Measurements from ENCODE around the gene PDE3A. TPM values are rescaled to one million over a fixed set of nuclear protein-coding genes. Genes with fewer than 3 reads are reported as not detected.

Gene PDE3A
- total RNA-seq, 2 experiments from 2014 or later = not detected

DNA sequence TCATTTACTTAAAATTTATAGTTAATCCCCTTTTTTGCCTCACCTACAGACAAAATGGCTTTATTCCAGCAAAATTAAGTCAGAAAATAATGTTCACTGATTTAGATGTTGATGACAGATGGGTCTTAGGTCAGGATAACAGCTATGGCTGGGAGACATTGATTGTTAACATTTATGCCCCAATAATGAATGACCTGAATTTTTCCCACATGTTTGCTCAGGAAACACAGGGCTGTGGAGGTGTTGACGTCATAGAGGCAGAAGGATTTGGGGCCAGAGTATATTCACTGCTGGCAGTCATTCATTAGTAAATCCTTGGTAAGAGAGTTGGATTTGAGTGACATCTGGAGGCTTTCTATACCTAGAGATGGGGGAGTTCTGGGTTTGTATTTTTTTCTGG, 121.3 kb downstream of the PDE3A start:
- H3K9me3 Mint-ChIP-seq (ENCODE audit: low read depth) = no peaks in the 10 kb centered on the region
- H3K4me1 Mint-ChIP-seq = peaks cover 5% of the 10 kb centered on the region
- no peaks in the 10 kb centered on the region for H3K27me3 Mint-ChIP-seq
- ATAC-seq (no peak), DNase-seq (no peak)
- CTCF ChIA-PET = no interaction called here
- intact Hi-C loops (cut with DNase I, micrococcal nuclease) = no loop called here
- no peak overlapping the region for H3K27ac Mint-ChIP-seq
- no peak overlapping the region for H3K4me3 Mint-ChIP-seq
- H3K36me3 Mint-ChIP-seq (ENCODE audit: low read depth) = no peaks in the 10 kb centered on the region
- POLR2A ChIA-PET = no interaction called here

DNA sequence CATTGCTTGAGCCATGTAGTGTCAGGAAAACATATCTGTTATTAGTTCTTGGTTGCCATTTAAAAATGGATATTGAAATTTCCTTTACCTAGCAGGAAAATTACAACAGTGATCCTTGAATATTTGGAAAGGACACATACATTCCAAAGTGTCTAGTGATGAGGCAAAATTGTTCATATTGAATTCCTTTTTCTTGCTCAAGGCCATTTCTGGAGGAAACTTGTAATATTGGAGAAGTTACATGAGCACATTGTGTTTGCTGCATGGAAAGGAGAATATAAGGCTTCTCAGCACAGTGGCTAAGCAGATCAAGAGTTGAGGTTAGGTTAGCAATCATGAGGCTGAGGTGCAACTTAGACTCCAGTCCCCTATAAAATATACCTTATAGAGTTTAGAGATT, 121.9 kb downstream of the PDE3A start:
- CTCF ChIA-PET = no interaction called here
- Mint-ChIP-seq H3K4me1 (peaks cover 5% of the 10 kb centered on the region), H3K27ac (no peak overlapping the region), H3K4me3 (no peak overlapping the region), H3K36me3 (ENCODE audit: low read depth) (no peaks in the 10 kb centered on the region), H3K9me3 (ENCODE audit: low read depth) (no peaks in the 10 kb centered on the region), H3K27me3 (no peaks in the 10 kb centered on the region)
- no peak for ATAC-seq
- intact Hi-C loops (cut with DNase I, micrococcal nuclease) = no loop called here
- POLR2A ChIA-PET = no interaction called here
- DNase-seq = no peak

DNA sequence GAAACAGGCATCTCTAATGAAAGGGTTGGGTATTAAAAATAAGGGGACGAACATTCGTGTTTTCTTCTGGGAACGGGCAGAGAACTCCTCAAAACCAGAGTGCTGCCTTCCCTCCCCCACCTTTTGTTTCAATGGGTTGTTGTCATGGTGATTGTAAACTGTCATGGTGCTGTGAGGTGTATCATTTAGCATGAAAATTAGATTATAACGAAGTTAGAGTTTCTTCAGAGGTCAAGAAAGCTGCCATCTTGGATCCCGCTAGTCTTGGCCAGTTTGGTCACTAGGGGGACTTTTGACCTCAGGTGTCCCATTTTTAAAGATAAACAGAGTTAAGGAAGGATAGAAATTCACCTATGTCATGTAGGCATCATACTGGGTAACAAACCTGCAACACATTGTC, 123.0 kb downstream of the PDE3A start:
- ATAC-seq (no peak), DNase-seq (no peak)
- Mint-ChIP-seq H3K9me3 (ENCODE audit: low read depth) (no peaks in the 10 kb centered on the region), H3K4me1 (peaks cover 5% of the 10 kb centered on the region), H3K4me3 (no peak overlapping the region), H3K27me3 (no peaks in the 10 kb centered on the region), H3K27ac (no peak overlapping the region), H3K36me3 (ENCODE audit: low read depth) (no peaks in the 10 kb centered on the region)
- POLR2A ChIA-PET = no interaction called here
- intact Hi-C loops (cut with DNase I, micrococcal nuclease) = no loop called here
- CTCF ChIA-PET = interaction anchor here (0.7 kb wide), 1 partner anchor 10 kb away, joined by 4 read pairs; no protein-coding TSS in a partner anchor

DNA sequence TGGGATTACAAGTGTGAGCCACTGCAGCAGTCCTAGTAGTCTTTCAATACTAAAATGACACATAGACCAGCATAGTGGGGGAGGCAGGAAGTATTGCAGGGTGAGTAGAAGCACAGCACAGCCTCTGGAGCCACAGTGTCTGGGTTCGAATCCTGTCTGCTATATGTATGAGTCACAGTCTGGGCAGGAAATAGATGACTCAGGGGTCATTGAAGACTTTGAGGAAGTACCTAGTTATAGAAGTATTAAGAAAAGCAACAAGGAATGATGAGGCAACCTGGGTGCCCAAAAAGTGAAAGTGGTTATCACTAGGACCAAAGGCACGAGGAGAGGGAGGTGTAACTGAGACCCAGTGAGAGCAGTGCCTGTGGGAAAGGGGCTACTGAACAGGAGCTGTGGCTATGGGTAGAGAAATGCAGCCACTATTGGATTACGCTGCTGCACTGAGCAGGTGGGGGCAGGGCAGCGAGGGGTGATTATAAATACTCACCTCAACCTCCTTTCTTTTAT, 124.0 kb downstream of the PDE3A start:
- H3K4me1 Mint-ChIP-seq = peaks cover 5% of the 10 kb centered on the region
- intact Hi-C loops (cut with DNase I, micrococcal nuclease) = no loop called here
- ChIA-PET POLR2A (no interaction called here), CTCF (interaction anchor here (0.7 kb wide), 1 partner anchor 9 kb away, joined by 4 read pairs; no protein-coding TSS in a partner anchor)
- H3K27ac Mint-ChIP-seq = no peak overlapping the region
- ATAC-seq (peak; percentile 97), DNase-seq (peak; percentile 53)
- H3K4me3 Mint-ChIP-seq = no peak overlapping the region
- no peaks in the 10 kb centered on the region for H3K27me3 Mint-ChIP-seq
- H3K9me3 Mint-ChIP-seq (ENCODE audit: low read depth) = no peaks in the 10 kb centered on the region
- no peaks in the 10 kb centered on the region for H3K36me3 Mint-ChIP-seq (ENCODE audit: low read depth)

DNA sequence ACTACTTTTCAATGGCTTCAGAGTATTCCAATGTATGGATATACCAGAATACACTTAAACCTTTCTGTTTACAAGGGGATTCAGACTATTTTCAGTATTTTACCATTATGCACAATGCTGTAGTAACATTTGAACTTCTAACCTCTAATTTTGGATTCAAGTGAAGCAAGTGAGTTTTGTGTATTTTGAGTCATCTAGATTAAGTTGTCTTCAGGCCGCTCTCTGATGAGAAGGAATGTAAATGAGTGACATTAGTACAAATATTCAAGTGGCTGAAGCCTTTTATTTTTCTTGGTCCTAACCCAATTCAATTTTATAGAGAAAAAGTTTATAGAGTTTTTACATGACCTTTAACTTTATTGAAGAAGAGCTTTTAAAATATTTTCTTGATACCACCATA, 125.6 kb downstream of the PDE3A start:
- H3K36me3 Mint-ChIP-seq (ENCODE audit: low read depth) = no peaks in the 10 kb centered on the region
- no peaks in the 10 kb centered on the region for H3K9me3 Mint-ChIP-seq (ENCODE audit: low read depth)
- ATAC-seq (no peak), DNase-seq (no peak)
- no peak overlapping the region for H3K4me3 Mint-ChIP-seq
- CTCF ChIA-PET = no interaction called here
- H3K4me1 Mint-ChIP-seq = peaks cover 5% of the 10 kb centered on the region
- H3K27me3 Mint-ChIP-seq = no peaks in the 10 kb centered on the region
- intact Hi-C loops (cut with DNase I, micrococcal nuclease) = no loop called here
- POLR2A ChIA-PET = no interaction called here
- H3K27ac Mint-ChIP-seq = no peak overlapping the region

DNA sequence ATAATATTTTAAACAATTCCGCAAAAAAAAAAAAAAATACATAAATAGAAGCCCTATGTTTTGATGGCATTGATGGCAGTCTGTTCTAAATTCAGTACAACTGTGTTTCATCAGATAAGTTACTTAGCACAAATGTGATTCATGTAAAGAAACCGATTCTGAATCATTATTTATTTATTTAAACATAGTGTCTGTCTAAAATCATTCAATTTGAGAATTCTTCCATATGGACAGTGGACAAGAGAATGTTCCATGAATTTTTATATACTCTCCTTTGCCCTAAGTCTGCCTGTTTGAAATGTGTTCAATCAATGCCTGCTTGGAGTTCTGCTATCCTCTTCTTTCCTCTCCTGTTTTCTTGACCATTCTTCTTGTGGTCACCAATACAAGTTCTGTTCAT, 126.5 kb downstream of the PDE3A start:
- Mint-ChIP-seq H3K4me1 (peaks cover 5% of the 10 kb centered on the region), H3K36me3 (ENCODE audit: low read depth) (no peaks in the 10 kb centered on the region), H3K9me3 (ENCODE audit: low read depth) (no peaks in the 10 kb centered on the region), H3K27ac (no peak overlapping the region), H3K27me3 (no peaks in the 10 kb centered on the region), H3K4me3 (no peak overlapping the region)
- ATAC-seq (no peak), DNase-seq (no peak)
- intact Hi-C loops (cut with DNase I, micrococcal nuclease) = no loop called here
- ChIA-PET CTCF (no interaction called here), POLR2A (no interaction called here)

DNA sequence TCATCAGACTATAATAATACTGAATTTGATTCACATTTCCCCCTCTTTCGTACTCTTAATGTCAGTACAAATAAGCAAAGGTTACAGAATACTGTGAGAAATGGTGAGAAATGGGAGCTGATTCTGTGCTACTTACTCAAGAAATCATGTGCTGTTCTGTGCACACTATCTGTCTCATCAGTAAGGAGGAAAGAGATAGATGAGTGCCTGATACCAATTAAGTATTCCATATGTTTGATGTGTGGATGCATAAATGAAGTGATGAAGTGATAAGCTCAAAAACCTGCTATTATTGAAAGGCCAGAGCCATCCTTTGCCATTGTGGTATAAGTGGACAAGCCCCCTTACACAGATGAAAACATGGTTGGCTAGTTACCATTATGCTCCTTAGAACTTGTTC, 127.7 kb downstream of the PDE3A start:
- intact Hi-C loops (cut with DNase I, micrococcal nuclease) = no loop called here
- Mint-ChIP-seq H3K27ac (no peak overlapping the region), H3K4me1 (peaks cover 5% of the 10 kb centered on the region), H3K36me3 (ENCODE audit: low read depth) (no peaks in the 10 kb centered on the region), H3K9me3 (ENCODE audit: low read depth) (no peaks in the 10 kb centered on the region), H3K4me3 (no peak overlapping the region), H3K27me3 (no peaks in the 10 kb centered on the region)
- POLR2A ChIA-PET = no interaction called here
- ATAC-seq (no peak), DNase-seq (no peak)
- CTCF ChIA-PET = no interaction called here

DNA sequence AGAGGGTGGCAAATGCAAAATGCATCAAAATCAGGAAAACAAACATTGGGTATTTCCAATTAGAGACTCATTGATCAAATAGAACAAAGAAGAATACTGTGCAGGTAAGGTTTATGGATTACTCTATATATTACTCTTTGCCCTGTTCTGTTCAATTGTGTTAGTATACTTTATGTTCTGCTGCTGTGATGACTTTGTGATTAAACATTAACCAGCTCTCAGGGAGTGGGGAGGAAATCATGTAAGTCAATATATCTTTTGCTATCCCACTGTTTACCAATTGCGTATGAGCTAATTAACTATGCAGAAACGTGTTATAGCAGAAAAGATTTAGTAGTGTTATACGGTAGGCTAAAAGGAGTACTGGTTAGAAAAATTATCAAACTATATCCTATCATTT, 129.4 kb downstream of the PDE3A start:
- Mint-ChIP-seq H3K27me3 (no peaks in the 10 kb centered on the region), H3K9me3 (ENCODE audit: low read depth) (no peaks in the 10 kb centered on the region), H3K27ac (no peak overlapping the region), H3K4me3 (no peak overlapping the region), H3K4me1 (no peaks in the 10 kb centered on the region), H3K36me3 (ENCODE audit: low read depth) (no peaks in the 10 kb centered on the region)
- intact Hi-C loops (cut with DNase I, micrococcal nuclease) = no loop called here
- ChIA-PET POLR2A (no interaction called here), CTCF (interaction anchor here (0.6 kb wide), 1 partner anchor 13 kb away, joined by 3 read pairs; no protein-coding TSS in a partner anchor)
- ATAC-seq (no peak), DNase-seq (no peak)

DNA sequence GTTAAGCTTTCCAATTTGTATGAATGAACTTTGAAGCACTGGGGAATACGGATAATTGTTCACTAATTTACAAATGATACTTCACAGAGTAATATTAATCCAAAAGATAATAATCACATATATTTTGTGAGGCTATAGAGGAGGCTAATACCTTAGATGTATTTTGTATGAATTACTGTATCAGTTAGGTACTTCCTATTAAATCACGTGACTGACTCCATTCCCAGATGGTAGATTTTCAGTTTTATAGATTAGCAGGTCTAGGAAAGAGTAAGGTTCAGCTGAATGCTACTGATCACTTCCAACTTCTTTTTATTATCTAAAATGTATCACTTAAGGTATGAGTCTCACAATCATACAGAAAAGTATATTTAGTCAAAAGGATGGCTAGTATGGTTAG, 133.6 kb downstream of the PDE3A start:
- H3K27ac Mint-ChIP-seq = no peak overlapping the region
- ATAC-seq (no peak), DNase-seq (no peak)
- CTCF ChIA-PET = interaction anchor here (1.6 kb wide), 1 partner anchor 10 kb away, joined by 4 read pairs; no protein-coding TSS in a partner anchor
- H3K4me3 Mint-ChIP-seq = no peak overlapping the region
- no peaks in the 10 kb centered on the region for H3K36me3 Mint-ChIP-seq (ENCODE audit: low read depth)
- no peaks in the 10 kb centered on the region for H3K4me1 Mint-ChIP-seq
- intact Hi-C loops (cut with DNase I, micrococcal nuclease) = no loop called here
- no peaks in the 10 kb centered on the region for H3K9me3 Mint-ChIP-seq (ENCODE audit: low read depth)
- no peaks in the 10 kb centered on the region for H3K27me3 Mint-ChIP-seq
- POLR2A ChIA-PET = no interaction called here

DNA sequence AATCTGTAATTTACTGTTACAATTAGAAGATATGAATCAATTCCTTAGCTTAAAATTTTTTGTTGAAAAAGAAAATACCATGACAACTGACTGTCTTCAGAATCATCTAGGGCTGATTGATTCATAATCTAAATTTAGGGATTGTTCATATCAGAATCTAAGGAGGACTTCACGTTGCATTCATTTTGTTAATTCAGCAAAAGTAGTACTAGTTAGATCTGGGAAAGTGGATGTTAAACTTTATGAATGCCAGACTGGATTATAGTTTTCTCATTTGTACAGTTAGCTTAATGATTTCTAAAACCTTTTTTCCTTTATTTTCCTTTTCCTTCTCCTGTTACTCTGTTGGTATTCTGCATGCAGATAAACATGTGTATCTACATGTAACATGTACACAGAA, 135.5 kb downstream of the PDE3A start:
- ATAC-seq = no peak
- H3K36me3 Mint-ChIP-seq (ENCODE audit: low read depth) = no peaks in the 10 kb centered on the region
- intact Hi-C loops (cut with DNase I, micrococcal nuclease) = no loop called here
- H3K27me3 Mint-ChIP-seq = no peaks in the 10 kb centered on the region
- DNase-seq = no peak
- no peak overlapping the region for H3K27ac Mint-ChIP-seq
- H3K9me3 Mint-ChIP-seq (ENCODE audit: low read depth) = no peaks in the 10 kb centered on the region
- H3K4me1 Mint-ChIP-seq = no peaks in the 10 kb centered on the region
- no peak overlapping the region for H3K4me3 Mint-ChIP-seq
- ChIA-PET POLR2A (no interaction called here), CTCF (interaction anchor here (1.5 kb wide), 1 partner anchor 41 kb away, joined by 5 read pairs; no protein-coding TSS in a partner anchor)

DNA sequence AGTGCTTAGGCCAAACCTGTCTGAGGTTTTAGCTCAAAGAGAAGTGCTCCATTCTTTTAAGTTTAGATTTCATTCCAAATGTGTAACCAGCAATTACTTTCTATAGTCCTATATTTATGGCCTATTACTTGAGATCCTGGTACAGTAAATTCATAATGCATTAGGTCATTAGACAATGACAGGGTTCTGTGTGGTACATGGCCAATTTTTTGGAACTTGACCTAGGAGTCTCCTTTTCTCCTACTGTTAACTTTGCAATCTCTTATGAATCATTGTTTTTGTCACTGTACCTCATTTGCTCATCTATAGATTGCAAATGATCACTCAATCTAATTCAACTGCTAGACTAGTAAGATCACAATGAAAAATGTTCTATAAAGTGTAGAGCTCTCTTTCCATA, 136.7 kb downstream of the PDE3A start:
- ChIA-PET POLR2A (no interaction called here), CTCF (interaction anchor here (1.5 kb wide), 1 partner anchor 42 kb away, joined by 5 read pairs; no protein-coding TSS in a partner anchor)
- H3K4me3 Mint-ChIP-seq = no peak overlapping the region
- no peaks in the 10 kb centered on the region for H3K4me1 Mint-ChIP-seq
- ATAC-seq = no peak
- H3K9me3 Mint-ChIP-seq (ENCODE audit: low read depth) = no peaks in the 10 kb centered on the region
- no peaks in the 10 kb centered on the region for H3K27me3 Mint-ChIP-seq
- no peak for DNase-seq
- intact Hi-C loops (cut with DNase I, micrococcal nuclease) = no loop called here
- no peaks in the 10 kb centered on the region for H3K36me3 Mint-ChIP-seq (ENCODE audit: low read depth)
- H3K27ac Mint-ChIP-seq = no peak overlapping the region

DNA sequence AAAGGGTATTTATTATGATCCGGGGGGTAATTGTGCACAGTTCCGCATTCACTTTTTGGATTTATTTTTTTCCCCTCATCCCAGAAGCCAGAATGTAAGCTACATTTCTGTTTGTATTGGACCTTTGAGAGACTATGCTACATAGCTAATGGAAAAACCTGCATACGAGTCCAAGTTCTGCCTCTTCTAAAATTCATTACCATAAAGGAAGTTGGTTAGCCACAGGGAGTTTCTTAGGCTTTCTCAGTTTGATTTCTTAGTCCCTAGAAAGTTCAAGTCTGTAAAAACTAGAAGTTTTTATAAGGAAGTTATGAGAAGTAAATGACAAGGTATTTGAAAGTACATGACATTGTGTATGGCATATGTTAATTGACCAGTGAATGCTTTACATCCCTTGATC, 138.7 kb downstream of the PDE3A start:
- ChIA-PET CTCF (no interaction called here), POLR2A (no interaction called here)
- DNase-seq (no peak), ATAC-seq (no peak)
- Mint-ChIP-seq H3K4me1 (no peaks in the 10 kb centered on the region), H3K4me3 (no peak overlapping the region), H3K36me3 (ENCODE audit: low read depth) (no peaks in the 10 kb centered on the region), H3K27ac (no peak overlapping the region), H3K27me3 (no peaks in the 10 kb centered on the region), H3K9me3 (ENCODE audit: low read depth) (no peaks in the 10 kb centered on the region)
- intact Hi-C loops (cut with DNase I, micrococcal nuclease) = no loop called here

DNA sequence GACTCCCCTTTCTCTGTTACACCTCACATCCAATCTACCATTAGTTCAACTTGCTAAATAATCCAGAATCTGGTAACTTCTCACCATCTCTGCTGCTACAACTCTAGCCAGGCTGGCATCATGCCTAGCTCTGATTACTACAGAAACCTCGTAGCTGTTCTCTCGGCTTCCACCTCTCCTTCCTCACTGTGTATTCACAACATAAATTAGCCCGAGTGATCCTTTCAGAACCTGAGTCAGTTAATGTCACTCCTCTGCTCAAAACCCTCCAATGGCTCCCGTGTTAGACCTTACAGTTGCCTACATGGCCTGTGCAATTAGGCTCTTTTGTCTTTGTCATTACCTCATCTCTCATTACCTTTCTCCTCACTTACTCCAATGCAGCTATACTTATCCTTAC, 139.4 kb downstream of the PDE3A start:
- Mint-ChIP-seq H3K36me3 (ENCODE audit: low read depth) (no peaks in the 10 kb centered on the region), H3K4me1 (no peaks in the 10 kb centered on the region), H3K27ac (no peak overlapping the region), H3K9me3 (ENCODE audit: low read depth) (no peaks in the 10 kb centered on the region), H3K4me3 (no peak overlapping the region), H3K27me3 (no peaks in the 10 kb centered on the region)
- ChIA-PET POLR2A (no interaction called here), CTCF (no interaction called here)
- no peak for ATAC-seq
- intact Hi-C loops (cut with DNase I, micrococcal nuclease) = no loop called here
- no peak for DNase-seq

Measured in activated CD4-positive, alpha-beta T cell treated with anti-CD3 and anti-CD28 coated beads for 36 hours (primary cell).